HG02610 (cell line): ENCODE results near the gene BCAS1.

Source experiments
- ATAC-seq: cut with Tn5 transposase; IDR thresholded peaks from one replicate; pipeline ENCODE4 v1.9.1; 2021; ENCODE audit warnings: mild to moderate bottlenecking, moderate library complexity; ENCODE audit not compliant: unreplicated experiment

Gene BCAS1

DNA sequence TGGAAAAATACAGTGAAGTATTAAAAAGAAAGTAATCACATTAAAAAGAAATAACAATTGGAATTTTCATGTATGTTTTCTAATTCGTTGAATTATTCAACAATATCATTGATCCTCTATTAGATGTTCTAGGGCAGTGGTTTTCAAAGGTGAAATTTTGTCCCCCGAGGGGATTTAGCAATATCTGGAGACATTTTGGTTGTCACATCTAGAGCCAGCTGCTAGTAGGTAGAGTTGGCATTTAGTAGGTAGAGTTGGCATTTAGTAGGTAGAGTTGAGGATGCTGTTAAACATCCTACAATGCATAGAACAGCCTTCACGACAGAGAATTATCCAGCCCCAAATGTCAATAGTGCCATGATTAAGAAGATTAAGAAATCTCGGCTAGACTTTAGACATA, 173.7 kb downstream of the BCAS1 start:
- ATAC-seq = no peak

DNA sequence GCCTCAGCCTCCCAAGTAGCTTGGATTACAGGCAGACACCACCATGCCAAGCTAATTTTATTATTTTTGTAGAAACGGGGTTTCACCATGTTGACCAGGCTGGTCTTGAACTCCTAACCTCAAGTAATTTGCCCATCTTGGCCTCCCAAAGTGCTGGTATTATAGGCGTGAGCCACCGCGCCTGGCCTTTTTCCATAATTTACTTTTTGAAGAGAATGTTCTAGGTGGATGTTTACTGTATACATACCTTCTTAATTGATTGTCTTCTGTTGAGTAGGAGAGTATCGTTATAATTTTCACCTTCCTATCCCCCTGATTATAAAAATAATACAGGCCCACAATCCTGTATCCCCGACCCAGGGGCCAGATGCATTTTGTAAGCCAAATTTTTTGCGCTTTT, 174.4 kb downstream of the BCAS1 start:
- no peak for ATAC-seq

DNA sequence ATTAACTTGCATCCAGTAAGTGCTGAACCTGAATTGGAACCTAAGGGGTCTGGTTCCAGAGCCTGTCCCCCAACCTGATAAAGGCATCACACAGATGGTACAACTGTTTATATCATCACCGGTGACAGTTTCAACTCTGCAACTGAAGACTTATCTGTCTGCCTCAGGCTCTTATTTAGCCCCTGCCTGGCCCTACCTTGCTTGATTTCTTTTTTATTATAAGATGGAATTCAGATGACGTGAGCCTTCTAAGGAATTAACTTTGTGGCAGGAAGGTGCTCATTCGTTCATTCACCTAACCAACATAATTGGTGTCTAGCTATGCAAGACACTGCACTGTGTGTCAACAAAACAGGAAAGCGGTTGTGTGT, 175.0 kb downstream of the BCAS1 start:
- ATAC-seq = no peak

GRCh38 chr20:53894707-53895384, 175.5 kb downstream of the BCAS1 start:
- no peak for ATAC-seq
